Testis (tissue), 3 donors: ENCODE measurements around the gene CCNK. TPM values are rescaled to one million over a fixed set of nuclear protein-coding genes. Genes with fewer than 3 reads are reported as not detected.

Experiments used
- DNase-seq: peaks from one replicate; pipeline ENCODE4 v3.0.0-alpha.2; 2019
- H3K27ac ChIP-seq, 2 donors: fragments of 200-600 bp; sonication (generic); one replicate each; pipeline ENCODE4 v1.5.1; 2019
- H3K27me3 ChIP-seq: fragments of 200-600 bp; sonication (generic); one replicate; pipeline ENCODE4 v1.5.1; 2019
- H3K36me3 ChIP-seq: fragments of 200-600 bp; sonication (generic); one replicate; pipeline ENCODE4 v1.5.1; 2017; ENCODE audit warnings: low read depth; ENCODE audit errors: missing control alignments
- H3K4me1 ChIP-seq: fragments of 200-600 bp; sonication (generic); one replicate; pipeline ENCODE4 v1.5.1; 2019
- H3K4me3 ChIP-seq, 2 donors: fragments of 200-600 bp; sonication (generic); one replicate each; pipeline ENCODE4 v1.5.1; 2017 to 2019
- H3K9me3 ChIP-seq: fragments of 200-600 bp; sonication (generic); one replicate; pipeline ENCODE4 v1.5.1; 2017
- CTCF ChIP-seq, 3 experiments: fragments of 450-650 bp in 2 of 3; fragments of 200-600 bp in 1 of 3; sonication (generic) in 1 of 3; IDR thresholded peaks; one replicate each; pipeline ENCODE4 v1.5.1; 2016 to 2019; ENCODE audit warnings: antibody characterized with exemption in 3 of 3, mild to moderate bottlenecking in 2 of 3, moderate library complexity in 1 of 3
- POLR2A ChIP-seq: fragments of 450-650 bp; IDR thresholded peaks from one replicate; pipeline ENCODE4 v1.6.1; 2017; ENCODE audit warnings: antibody characterized with exemption, mild to moderate bottlenecking, moderate library complexity
- WGBS, 2 donors: methylation state at CpG; one replicate each; pipeline ENCODE4 v1.1.5; 2018; 5-methylcytosine and 5-hydroxymethylcytosine counted together
- intact Hi-C: fragments of 100-400 bp; cut with DNase I; formaldehyde crosslinking; loops from one replicate; pipeline ENCODE4 v1.15.1; 2023; ENCODE audit warnings: low total_unique reads
- polyA plus RNA-seq: library from polyadenylated mRNA; stranded (reverse); fragments of 350-450 nt; fragmentation: Illumina TruSeq; extraction: RNeasy Lipid Tissue Mini Kit (QIAGEN cat#74804); gene quantifications from one replicate; pipeline ENCODE4 v1.2.3, GENCODE V29; 2014; ENCODE audit warnings: low read depth, low replicate concordance; ENCODE audit not compliant: insufficient read depth
- total RNA-seq, 2 donors: library from RNA; depleted of rRNA; stranded (reverse); fragments of >200 nt; gene quantifications; one replicate each; pipeline ENCODE4 v1.2.3, GENCODE V29; 2016

CCNK gene
- total and polyA plus RNA-seq, 3 donors from 2014 or later: 69.1 to 134 (median 73.1) TPM

- Histone ChIP-seq H3K27ac (peak overlapping the region; percentile 42 to 85), H3K4me1 (peaks cover 41% of the 10 kb centered on the region), H3K4me3 (no peak overlapping the region), H3K36me3 (no peaks in the 10 kb centered on the region), H3K9me3 (no peaks in the 10 kb centered on the region), H3K27me3 (no peaks in the 10 kb centered on the region)
- WGBS, 2 donors: 66 to 70% methylated on average over 2 to 13 of the region's 13 CpGs
- intact Hi-C loops: no loop called here
- peak; percentile 12 for DNase-seq
- TF ChIP-seq CTCF (IDR thresholded peaks at IDR 0.05) (no peak), POLR2A (no peak)
These were observed 32.8 kb downstream of the CCNK start for GRCh38 chr14:99513946-99514551.

- TF ChIP-seq CTCF (IDR thresholded peaks at IDR 0.05): no peak
- no peak for TF ChIP-seq POLR2A
- no peak for DNase-seq
- no peak overlapping the region for H3K4me3 ChIP-seq
- H3K9me3 ChIP-seq: no peaks in the 10 kb centered on the region
- WGBS, 2 donors: 87 to 92% methylated on average over 5 to 19 of the region's 20 CpGs
- intact Hi-C loops: no loop called here
- H3K27me3 ChIP-seq: no peaks in the 10 kb centered on the region
- peaks cover 41% of the 10 kb centered on the region for H3K4me1 ChIP-seq
- H3K27ac ChIP-seq: peak overlapping the region; percentile 42 to 85
- no peaks in the 10 kb centered on the region for H3K36me3 ChIP-seq
These were observed 33.5 kb downstream of the CCNK start for GRCh38 chr14:99514552-99515300.

- Histone ChIP-seq H3K4me1 (peaks cover 40% of the 10 kb centered on the region), H3K9me3 (no peaks in the 10 kb centered on the region), H3K27ac (no peak overlapping the region), H3K36me3 (no peaks in the 10 kb centered on the region), H3K4me3 (no peak overlapping the region), H3K27me3 (no peaks in the 10 kb centered on the region)
- TF ChIP-seq CTCF (IDR thresholded peaks at IDR 0.05) (no peak), POLR2A (no peak)
- DNase-seq: no peak
- 83 to 100% methylated on average over 6 to 27 of the region's 27 CpGs for WGBS, 2 donors
- intact Hi-C loops: no loop called here
These were observed 34.3 kb downstream of the CCNK start for GRCh38 chr14:99515301-99516155.

GRCh38 chr14:99516156-99516870, 35.1 kb downstream of the CCNK start:
- H3K36me3 ChIP-seq: no peaks in the 10 kb centered on the region
- intact Hi-C loops: no loop called here
- 79 to 85% methylated on average over 18 to 20 of the region's 24 CpGs for WGBS, 2 donors
- no peak overlapping the region for H3K4me3 ChIP-seq
- no peak for TF ChIP-seq CTCF (IDR thresholded peaks at IDR 0.05)
- TF ChIP-seq POLR2A: no peak
- peaks cover 32% of the 10 kb centered on the region for H3K4me1 ChIP-seq
- no peaks in the 10 kb centered on the region for H3K9me3 ChIP-seq
- no peak overlapping the region for H3K27ac ChIP-seq
- H3K27me3 ChIP-seq: no peaks in the 10 kb centered on the region
- no peak for DNase-seq
